GM04504 (cell line): ENCODE data around the gene SH3RF2.

Experiments
- DNase-seq: peaks from one replicate; pipeline ENCODE4 v3.0.0-alpha.2; 2012; ENCODE audit warnings: low read depth

Gene SH3RF2

DNA sequence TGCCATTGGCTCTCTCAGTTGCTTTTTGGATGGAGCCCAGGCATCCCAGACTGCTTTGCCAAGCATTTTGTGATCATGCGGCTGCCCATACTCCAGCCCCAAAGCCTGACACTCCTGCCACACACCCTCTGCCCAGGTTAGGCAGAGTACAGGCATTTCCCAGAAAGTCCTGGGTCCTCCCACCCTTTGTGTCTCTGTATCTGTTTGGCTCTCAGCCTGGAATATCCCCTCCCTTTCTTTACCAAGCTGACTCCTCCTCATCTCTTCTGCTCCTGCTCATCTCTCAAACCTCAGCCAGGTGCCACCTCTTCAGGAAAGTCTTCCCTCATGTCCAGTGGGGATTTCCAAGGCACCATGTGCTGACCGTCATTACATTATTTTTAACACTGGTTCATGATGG lies 14.3 kb upstream of the SH3RF2 start:
- no peak for DNase-seq

DNA sequence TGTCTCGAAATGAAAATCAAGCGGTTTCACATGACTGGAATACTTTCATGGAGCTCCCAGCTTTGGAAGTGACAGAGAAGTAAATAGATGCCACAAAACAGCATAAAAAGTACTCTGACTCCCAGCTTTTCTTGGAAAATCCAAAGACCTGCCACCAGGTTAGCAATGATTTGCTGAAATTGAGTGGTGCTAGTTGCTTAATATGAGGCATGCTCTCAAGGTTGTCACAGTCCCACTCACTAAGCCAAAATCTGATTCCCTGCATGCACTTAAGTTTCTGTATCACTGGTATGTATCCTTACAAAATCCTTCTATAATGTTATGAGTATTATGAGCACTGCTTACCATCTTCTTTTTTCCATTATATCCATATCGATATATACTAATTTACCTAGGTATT lies 13.0 kb upstream of the SH3RF2 start:
- no peak for DNase-seq

DNA sequence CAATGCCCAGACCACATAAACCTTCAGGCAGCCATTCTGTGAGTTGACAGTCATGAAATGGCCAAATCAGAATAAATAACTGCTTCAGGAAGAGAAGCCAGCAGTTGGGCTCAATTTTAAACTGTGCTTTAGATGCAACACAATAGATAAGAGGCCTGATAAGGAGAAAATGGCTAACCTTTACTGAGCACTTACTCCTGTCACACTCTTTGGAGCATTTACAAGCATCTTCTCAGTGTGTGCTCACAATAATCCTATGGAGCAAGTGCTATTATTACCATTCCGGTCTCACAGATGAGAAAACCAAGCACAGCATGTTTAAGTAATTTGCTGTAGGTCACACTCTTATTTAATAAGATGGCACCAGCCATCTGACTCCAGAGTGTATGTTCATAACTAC lies 11.5 kb upstream of the SH3RF2 start:
- no peak for DNase-seq

DNA sequence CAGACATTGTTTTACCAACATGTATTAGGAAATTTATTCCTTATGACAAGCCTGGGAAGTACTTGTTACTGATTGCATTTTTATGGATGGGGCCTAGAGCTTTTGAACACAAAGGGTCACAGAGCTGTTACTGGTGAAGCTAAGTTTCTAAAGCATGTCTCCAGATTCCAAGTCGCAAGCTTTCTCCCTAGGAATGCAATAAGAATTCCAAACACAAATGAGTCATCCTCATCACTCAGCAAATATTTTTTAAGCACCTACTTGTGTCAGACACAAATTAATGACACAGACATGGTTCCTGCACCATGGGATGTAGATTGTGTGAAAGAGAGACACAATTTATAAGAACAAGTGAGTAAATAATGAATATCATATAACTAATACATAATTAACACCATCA lies 11.0 kb upstream of the SH3RF2 start:
- DNase-seq, result peak; percentile 84

DNA sequence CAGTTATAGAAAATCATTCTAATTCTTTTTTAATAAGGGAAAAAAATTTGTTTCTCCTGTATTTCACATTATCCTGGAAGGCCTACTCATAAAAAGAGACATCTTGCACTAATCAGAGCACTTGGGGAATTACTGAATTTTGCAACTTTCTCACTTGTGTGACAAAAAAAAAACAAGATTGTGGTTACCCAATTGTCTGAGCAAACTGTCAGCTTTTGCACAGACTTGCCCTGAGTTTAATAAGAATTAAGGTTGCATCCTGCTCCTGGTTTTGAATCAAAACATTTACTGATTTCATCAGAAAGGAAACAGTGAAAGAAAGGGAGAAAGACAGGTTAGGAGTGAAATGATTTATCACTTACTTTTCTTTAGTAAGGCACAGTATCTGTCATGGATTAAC lies 10.6 kb upstream of the SH3RF2 start:
- peak; percentile 74 for DNase-seq

DNA sequence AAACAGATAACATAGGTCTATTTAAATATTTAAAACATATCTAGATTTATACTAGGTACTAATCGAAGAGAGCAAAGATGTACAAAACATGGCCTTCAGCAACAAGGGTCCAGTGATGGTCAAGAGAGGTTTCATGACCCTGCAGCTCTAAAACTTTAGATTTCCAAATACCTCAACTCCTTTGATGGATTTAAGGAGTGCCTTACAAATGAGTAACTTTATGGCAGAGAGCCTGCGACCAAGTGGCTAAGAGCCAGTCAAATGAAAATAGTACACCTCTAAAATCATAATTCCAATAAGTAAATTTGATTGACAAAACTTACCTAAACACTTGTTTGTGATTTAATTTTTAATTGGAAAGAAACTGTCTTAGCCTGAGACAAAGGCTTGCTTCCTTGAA lies 4.7 kb upstream of the SH3RF2 start:
- no peak for DNase-seq

DNA sequence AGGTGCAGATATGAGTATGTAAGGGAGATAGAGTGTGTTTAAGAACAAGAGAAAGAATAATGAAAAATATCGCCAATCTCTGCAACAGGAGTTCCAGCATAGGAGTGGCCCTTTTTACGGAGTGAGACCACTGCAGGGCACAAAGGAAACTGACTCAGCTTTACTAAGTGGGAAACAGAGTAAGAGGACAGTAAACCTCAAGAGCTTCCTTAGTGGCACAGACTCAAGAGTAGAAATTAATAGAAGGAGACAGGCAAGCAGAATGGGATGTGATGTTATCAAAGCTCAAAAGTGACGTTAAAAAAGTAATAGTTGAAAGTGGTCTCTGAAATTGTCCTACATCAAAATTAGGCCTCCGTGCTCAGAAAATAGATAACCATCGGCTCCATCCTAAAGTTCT lies 2.1 kb upstream of the SH3RF2 start:
- no peak for DNase-seq

DNA sequence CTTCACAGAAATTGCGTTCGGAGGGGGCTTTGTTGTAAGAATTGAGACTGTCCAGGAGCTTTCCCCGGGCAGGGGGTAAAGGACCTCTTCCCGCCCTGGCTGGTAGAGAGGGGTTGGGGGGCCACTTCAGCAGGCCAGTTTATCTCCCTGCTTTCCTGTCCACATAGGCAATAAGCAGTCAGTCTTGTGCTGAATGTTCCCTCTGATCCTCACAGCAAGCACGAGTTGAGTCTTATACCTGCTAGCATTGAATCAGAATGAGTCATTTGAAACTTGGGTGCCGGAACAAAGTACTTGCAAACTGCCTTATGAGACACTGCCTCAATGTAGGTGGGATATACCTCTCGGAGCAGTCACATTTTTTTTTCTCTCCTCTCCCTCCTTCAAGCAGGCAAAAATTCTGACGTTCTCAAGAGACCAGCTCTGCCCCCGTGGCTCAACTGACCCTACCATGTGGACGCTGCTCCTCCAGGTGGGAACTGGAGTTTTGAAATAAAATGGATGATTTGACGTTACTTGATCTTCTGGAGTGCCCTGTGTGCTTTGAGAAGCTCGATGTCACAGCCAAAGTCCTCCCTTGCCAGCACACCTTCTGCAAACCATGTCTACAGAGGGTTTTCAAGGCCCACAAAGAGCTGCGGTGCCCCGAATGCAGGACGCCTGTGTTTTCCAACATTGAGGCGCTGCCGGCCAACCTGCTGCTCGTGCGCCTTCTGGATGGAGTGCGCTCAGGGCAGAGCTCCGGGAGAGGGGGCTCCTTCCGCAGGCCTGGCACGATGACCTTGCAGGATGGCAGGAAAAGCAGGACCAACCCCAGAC lies 1.3 kb downstream of the SH3RF2 start:
- no peak for DNase-seq

DNA sequence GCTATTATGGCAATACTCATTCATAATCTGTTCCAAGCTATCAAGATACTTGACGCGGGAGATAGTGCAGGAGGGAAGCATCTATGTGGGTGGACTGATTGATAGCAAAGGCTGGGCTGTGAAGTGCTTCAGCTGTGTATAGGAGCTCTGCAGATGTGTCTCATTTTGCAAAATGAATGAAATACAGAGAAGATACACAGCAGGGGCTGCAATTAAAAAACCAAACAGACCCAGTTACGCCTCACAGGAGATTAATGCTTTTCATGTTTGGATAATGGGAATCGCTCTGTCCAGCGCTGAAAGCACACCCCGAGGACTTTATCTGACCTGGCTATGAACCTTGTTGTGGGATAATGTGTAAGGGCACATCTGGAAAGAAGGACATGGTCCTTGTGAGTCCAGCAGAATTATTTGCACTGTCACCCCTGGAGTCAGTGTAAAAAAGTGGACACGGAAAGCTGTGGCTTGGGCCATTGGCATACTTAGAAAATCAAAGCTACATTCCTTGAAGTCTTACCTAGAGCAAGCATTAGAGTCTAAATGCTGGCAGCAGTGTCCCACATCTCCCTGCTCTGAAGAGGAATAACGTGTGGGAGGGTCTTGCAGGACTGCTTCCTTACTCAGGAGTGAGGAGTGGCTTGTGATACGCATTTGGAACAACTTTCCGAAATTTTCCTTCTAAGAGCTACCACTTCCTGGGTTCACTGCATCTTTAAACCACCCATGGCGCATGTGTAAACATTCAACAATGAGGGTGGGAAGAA lies 2.6 kb downstream of the SH3RF2 start:
- no peak for DNase-seq

DNA sequence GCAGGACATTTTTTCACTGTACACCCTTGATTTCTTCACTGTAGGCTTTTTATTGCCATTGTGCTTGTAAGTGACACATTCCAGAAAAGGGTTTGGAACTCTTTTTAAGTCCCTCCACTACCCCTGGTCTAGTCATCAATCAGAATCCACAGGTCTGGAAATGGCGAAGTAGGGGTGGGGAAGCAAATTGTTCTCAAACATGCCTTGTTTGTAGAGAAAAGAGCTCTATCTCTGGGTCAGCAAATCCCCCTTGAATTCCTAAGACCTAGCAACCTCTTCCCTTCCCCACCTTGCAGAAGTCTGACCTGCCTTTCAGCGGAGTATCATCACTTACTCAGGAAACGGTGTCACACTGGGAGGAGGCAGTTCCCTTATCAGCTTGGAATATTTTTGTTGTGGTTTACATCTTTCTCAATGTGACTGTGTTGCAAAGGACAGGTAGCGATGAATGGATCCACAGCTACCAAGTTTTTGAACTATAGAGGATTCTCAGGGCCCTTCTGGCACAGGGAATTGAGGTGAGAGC lies 3.2 kb downstream of the SH3RF2 start:
- DNase-seq, result no peak

DNA sequence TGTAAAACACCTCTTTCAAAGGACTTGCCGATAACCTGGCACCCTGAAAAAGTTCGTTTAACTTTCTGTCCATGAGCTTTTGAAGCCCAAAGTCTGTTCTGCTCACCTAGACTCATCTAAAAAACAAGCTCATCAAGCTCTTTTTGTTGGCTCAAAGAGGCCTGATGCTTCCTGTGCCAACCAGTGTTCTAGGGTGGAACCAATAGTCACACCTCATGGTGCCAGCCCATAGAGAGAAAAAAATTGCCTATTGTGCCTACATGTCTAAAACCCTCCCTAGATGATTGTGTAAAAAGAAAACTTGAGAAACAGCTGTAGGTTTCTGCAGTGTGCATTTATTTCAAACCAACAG lies 4.7 kb downstream of the SH3RF2 start:
- no peak for DNase-seq

DNA sequence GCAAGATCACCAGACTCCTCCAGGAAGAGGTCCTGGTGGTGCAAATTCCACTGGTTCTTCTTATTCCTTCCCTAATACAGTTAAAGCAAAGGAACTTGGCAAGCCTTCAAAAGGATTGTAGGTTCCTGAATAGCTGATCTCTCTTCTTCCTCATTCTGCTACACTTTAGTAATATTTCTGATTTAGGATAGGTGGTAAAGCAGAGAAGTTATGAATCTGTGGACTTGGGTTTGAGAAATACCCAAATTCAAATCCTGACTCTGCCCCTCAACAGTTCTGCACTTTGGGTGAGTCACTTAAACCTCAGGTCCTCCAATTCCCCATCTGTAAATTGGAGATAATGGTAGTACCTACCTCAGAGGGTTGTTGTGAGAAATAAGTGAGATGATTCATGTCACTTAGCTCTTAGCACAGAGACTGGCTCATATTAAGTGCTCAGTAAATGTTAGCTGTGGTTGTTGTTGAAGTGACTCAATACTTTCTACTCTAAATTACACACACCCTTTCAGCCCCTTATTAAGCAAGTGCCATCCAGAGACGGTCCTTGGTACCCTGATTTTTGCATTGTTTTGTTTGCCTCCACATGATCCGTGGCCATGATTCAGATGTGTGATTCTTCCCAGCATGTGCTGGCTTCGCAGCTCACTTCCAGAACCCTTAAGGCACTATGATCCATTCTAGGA lies 5.2 kb downstream of the SH3RF2 start:
- no peak for DNase-seq

DNA sequence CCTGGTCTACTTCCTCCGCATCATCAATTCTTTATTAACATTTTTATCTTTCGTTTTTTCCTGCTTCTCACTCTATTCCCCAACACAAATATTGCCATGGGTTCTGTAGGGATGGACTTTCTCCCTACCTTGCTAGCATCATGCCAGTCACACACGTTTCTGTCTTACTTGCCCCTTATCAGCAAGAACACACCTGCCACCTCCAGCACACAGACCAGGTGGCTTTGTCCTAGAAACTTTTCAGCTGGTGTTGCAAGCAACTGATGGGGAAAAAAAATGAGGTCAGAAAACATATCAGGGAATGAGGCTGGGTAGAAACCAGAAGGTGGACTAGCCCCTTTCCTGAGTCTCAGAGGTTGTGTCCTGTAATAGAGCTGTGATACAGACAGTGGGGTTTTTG lies 5.8 kb downstream of the SH3RF2 start:
- DNase-seq, result no peak

DNA sequence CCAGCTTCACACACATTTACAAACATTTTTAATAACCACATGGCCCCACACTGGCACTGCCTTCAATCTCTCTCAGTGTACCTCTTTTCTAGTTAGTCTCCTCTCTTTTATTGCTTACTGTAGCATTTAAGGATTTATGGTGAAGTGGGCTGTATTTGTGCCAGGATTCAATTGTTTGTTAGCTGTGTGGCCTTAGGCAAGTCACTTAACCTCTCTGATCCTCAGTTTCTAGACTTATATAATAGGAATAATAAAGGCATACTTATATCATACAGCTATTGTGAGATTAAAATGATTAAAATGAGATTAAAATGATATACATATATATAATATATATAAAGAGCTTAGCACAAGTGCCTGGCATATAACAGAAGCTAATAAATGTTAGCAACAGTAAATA lies 6.4 kb downstream of the SH3RF2 start:
- DNase-seq, result no peak

DNA sequence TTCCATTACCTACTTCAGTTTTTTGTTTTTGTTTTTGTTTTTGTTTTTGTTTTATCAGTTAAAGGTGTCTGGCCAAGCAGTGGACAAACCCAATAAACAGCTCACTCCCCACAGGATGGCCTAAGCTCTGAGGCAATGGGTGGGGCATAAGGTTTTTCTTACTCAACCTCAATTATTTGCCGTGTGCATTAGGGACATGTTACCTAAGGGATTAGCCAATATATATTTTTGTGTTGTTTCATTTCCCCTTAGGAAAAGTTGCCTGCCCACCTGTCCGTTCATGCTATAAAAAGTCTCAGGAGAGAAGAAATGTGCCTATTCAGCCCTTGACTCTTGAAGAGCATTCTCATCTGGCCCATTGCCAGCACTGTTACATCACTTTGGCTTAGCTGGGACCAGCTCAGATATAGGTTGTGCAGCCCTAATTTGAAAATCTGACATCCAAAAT lies 7.3 kb downstream of the SH3RF2 start:
- no peak for DNase-seq

DNA sequence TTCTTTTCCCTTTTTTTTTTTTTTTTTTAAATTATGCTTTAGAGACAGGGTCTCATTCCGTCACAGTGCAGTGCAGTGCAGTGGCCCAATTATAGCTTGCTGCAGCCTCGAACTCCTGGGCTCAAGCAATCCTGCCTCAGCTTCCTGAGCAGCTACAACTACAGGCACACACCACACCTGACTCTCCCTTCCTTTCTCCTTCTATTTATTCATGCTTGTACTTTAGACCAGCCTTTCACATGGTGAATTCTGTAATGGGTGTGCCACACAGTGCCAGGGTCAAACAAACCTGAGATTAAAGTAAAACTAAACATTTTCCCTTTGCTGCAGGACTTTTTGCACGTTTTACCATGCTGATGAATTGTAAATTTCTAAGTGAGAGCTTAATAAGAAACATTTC lies 8.0 kb downstream of the SH3RF2 start:
- DNase-seq, result no peak

DNA sequence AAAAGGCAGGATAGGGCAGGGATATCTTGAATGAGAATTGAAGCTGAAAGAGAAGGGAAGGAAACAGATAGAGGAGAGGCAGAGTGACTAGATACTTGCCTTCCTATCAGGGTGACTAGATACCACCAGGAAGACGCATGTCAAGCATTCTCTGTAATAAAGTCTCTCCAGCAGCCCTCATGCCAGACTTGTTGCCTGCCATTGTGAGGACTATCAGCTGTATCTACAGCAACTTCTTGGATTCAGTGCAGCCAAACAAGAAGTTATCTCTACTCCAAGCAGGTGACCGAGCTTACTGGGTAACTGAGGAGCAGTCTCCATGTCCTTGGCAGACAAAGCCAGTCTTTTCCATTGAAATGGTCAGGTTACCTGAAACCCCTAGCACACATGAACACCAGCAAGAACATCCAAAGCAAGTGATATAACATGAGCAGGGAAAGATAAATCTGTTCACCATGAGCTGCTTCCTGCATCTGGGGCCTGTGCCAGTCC lies 9.3 kb downstream of the SH3RF2 start:
- DNase-seq, result no peak

DNA sequence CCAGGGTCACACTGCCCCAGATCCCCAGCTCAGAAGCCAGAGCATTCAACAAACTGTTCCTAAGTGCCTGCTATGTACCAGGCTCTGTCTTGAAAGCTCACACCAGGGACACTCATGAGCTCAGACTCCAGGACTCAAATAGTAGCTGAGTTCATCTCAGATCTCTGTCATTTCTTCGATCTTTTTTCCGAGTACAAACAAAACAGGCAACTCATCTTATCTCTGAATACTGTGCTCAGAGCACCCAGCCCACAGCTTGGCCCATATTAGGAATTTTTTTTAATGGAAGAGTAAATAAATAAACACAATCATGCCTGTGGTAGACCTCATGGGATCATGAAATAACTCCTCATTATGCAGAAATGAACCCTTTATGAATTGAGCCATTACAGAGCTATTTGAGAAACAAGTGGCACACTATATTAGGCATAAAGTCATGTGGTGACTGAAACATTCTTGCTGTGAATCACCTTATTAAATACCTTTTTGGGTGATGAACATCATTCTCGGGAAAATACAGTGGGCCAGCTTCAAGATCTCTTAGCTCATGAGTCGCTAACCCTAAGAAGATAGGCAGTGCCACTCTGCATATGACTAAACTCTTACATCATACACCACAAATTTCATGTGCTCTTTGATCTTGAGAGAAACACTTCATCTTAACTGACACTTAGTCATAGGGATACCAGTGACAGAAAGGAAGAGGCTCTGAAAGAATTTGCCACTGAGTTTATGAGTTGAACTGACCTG lies 9.9 kb downstream of the SH3RF2 start:
- no peak for DNase-seq

DNA sequence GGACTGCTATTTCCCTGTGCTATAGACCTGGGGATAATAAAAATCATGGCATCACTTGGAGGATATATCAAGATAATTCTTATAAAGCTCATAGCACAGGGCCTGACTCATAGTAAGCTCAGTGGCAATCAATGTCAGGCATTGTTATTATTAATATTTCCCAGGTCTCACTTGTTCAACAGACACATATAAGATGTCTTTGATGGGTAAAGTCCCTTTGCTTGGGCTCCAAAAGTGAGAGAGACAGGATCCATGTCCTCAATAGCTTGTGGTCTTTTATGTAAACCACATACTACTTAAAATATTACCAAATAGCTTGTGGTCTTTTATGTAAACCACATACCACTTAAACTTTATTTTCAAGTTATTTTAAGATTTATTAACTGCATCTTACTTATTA lies 11.2 kb downstream of the SH3RF2 start:
- DNase-seq, result no peak

DNA sequence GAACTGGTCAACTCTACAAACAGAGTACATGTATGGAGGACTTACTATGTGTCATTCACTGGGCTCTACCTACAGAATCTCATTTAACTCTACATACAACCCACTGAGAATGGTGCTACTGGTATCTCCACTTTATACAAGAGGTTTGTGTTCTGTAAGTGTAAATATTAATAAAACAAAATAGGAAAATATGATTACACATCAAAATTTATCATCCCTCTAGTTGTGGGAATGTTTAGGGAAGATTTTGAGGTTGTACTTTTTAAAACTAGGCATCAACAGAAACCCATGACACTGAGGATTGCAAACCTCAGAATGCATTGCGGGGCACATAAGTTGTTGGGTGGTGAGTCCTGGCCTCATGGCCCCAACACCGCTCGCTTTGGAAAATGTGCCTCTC lies 11.7 kb downstream of the SH3RF2 start:
- no peak for DNase-seq

DNA sequence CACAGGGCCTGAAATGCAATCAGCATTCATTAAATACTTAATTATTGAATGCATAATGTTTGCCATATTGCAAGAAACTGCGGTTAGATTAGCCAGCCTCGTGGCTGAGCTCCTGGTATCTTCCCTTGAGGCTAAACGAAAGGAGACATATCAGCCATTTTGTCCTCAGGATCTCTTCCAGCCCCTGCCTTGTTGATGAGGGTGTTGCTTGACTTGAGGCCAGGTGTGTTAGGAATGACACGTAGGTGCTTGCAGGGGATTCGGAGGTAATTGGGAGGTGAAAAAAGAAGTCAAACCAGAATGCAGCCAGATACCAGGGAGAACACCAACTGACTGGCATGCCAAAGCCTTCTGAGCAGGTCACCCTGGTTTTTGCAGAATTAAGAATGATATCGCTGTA lies 12.5 kb downstream of the SH3RF2 start:
- no peak for DNase-seq

DNA sequence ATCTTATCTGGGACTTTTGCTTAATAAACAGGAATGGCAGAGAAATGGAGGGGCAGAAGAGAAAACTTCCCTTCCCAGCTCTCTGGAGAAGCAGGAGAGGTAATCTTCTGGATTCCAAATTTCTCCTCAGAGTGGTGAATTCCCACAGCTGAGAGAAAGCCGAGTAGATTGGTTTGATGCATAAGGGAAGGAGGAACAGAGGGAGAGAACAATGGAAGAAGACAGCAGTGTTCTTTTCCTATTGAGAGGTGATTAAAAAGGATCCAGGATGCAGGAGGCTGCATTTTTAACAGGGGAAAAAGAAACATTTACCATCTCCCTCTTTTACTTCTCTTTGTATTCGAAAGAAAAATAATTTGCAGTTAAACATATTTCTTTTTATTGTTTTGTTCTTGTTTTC lies 13.1 kb downstream of the SH3RF2 start:
- no peak for DNase-seq
